ENCODE results near the gene C20orf96.
"Not testable (repeated sequence)": the region's sequence is repeated elsewhere in the genome, so short reads cannot be mapped to it uniquely, and the experiment has no call there.

The C20orf96 gene

GRCh38 chr20:235891-236290 is 54.7 kb downstream of the C20orf96 start:
- DNase-seq, result no peak

GRCh38 chr20:227439-228105 is 63.0 kb downstream of the C20orf96 start:
- no peak for DNase-seq

GRCh38 chr20:226958-227357 is 63.6 kb downstream of the C20orf96 start, which contains the start of gene DEFB129:
Gene DEFB129 (plus strand): TSS chr20:227258. CDS start chr20:227289, 31 bp downstream.
- no peak for DNase-seq

GRCh38 chr20:225879-226278 is 64.7 kb downstream of the C20orf96 start:
- DNase-seq, result not testable (repeated sequence)

GRCh38 chr20:221258-221830 is 69.2 kb downstream of the C20orf96 start:
- DNase-seq, result no peak
